Mucosa of rectum (tissue), 2 donors: ENCODE results near the gene MMP11.
A peak's percentile ranks its signal among the peaks of the same experiment; 100 is the strongest.

Experiments
- H3K27ac ChIP-seq, 2 donors: one replicate each; pipeline ENCODE4 v1.7.0; 2013; ENCODE audit warnings: inconsistent platforms in 2 of 2, low read depth in 2 of 2, low read length in 2 of 2
- H3K27me3 ChIP-seq, 2 donors: one replicate each; pipeline ENCODE4 v1.7.0; 2013; ENCODE audit warnings: low read length in 2 of 2; ENCODE audit not compliant: control insufficient read depth in 2 of 2, insufficient read depth in 2 of 2
- H3K36me3 ChIP-seq, 2 donors: one replicate each; pipeline ENCODE4 v1.7.0; 2013; ENCODE audit warnings: low read length in 2 of 2; ENCODE audit not compliant: control insufficient read depth in 2 of 2, insufficient read depth in 2 of 2
- H3K4me1 ChIP-seq, 2 donors: one replicate each; pipeline ENCODE4 v1.7.0; 2013; ENCODE audit warnings: low read length in 2 of 2, mild to moderate bottlenecking in 1 of 2; ENCODE audit not compliant: control insufficient read depth in 2 of 2, insufficient read depth in 2 of 2
- H3K4me3 ChIP-seq, 2 donors: one replicate each; pipeline ENCODE4 v1.7.0; 2013; ENCODE audit warnings: low read length in 2 of 2
- H3K9ac ChIP-seq, 2 donors: one replicate each; pipeline ENCODE4 v1.7.0; 2013; ENCODE audit warnings: low read length in 2 of 2, low read depth in 1 of 2, mild to moderate bottlenecking in 1 of 2
- H3K9me3 ChIP-seq, 2 donors: one replicate each; pipeline ENCODE4 v1.7.0; 2013; ENCODE audit warnings: low read length in 2 of 2; ENCODE audit not compliant: control insufficient read depth in 2 of 2
- donor health status: healthy.
- donor health status: Normal muscosa, but diverticular disease.

MMP11 gene

GRCh38 chr22:23818541-23818940 lies 45.9 kb downstream of the MMP11 start:
- no peaks in the 10 kb centered on the region for H3K27me3 ChIP-seq
- H3K27ac ChIP-seq, result no peak overlapping the region
- no peaks in the 10 kb centered on the region for H3K9me3 ChIP-seq
- no peak overlapping the region for H3K9ac ChIP-seq
- peaks cover 0 to 4% of the 10 kb centered on the region in 2 donors for H3K4me1 ChIP-seq
- no peak overlapping the region for H3K4me3 ChIP-seq
- peaks cover 50 to 54% of the 10 kb centered on the region in 2 donors for H3K36me3 ChIP-seq

- Histone ChIP-seq H3K27ac (peak overlapping the region in 1 of 2 donors; percentile 61), H3K9me3 (no peaks in the 10 kb centered on the region), H3K27me3 (no peaks in the 10 kb centered on the region), H3K4me1 (peaks cover 0 to 4% of the 10 kb centered on the region in 2 donors), H3K9ac (no peak overlapping the region), H3K4me3 (no peak overlapping the region), H3K36me3 (peaks cover 67 to 70% of the 10 kb centered on the region in 2 donors)
Observed at GRCh38 chr22:23820748-23821211, 48.1 kb downstream of the MMP11 start.

GRCh38 chr22:23822101-23822671 lies 49.5 kb downstream of the MMP11 start:
- no peaks in the 10 kb centered on the region for H3K9me3 ChIP-seq
- no peaks in the 10 kb centered on the region for H3K27me3 ChIP-seq
- H3K9ac ChIP-seq, result no peak overlapping the region
- no peak overlapping the region for H3K27ac ChIP-seq
- peaks cover 0 to 4% of the 10 kb centered on the region in 2 donors for H3K4me1 ChIP-seq
- H3K4me3 ChIP-seq, result no peak overlapping the region
- H3K36me3 ChIP-seq, result peaks cover 64 to 67% of the 10 kb centered on the region in 2 donors

GRCh38 chr22:23823331-23823791 lies 50.7 kb downstream of the MMP11 start:
- no peak overlapping the region for H3K9ac ChIP-seq
- peaks cover 0 to 4% of the 10 kb centered on the region in 2 donors for H3K4me1 ChIP-seq
- no peak overlapping the region for H3K27ac ChIP-seq
- no peaks in the 10 kb centered on the region for H3K9me3 ChIP-seq
- H3K36me3 ChIP-seq, result peaks cover 63 to 70% of the 10 kb centered on the region in 2 donors
- H3K27me3 ChIP-seq, result no peaks in the 10 kb centered on the region
- H3K4me3 ChIP-seq, result no peak overlapping the region

GRCh38 chr22:23824476-23825245 lies 52.0 kb downstream of the MMP11 start:
- H3K9me3 ChIP-seq, result no peaks in the 10 kb centered on the region
- peaks cover 0 to 4% of the 10 kb centered on the region in 2 donors for H3K4me1 ChIP-seq
- no peak overlapping the region for H3K4me3 ChIP-seq
- no peaks in the 10 kb centered on the region for H3K27me3 ChIP-seq
- H3K27ac ChIP-seq, result no peak overlapping the region
- no peak overlapping the region for H3K9ac ChIP-seq
- H3K36me3 ChIP-seq, result peaks cover 68 to 78% of the 10 kb centered on the region in 2 donors

- peaks cover 0 to 4% of the 10 kb centered on the region in 2 donors for H3K4me1 ChIP-seq
- no peak overlapping the region for H3K4me3 ChIP-seq
- H3K27ac ChIP-seq, result no peak overlapping the region
- peaks cover 71 to 76% of the 10 kb centered on the region in 2 donors for H3K36me3 ChIP-seq
- H3K9ac ChIP-seq, result no peak overlapping the region
- H3K27me3 ChIP-seq, result no peaks in the 10 kb centered on the region
- H3K9me3 ChIP-seq, result no peaks in the 10 kb centered on the region
Observed at GRCh38 chr22:23825246-23825905, 52.7 kb downstream of the MMP11 start.

GRCh38 chr22:23826510-23827350 lies 54.1 kb downstream of the MMP11 start:
- peaks cover 75 to 77% of the 10 kb centered on the region in 2 donors for H3K36me3 ChIP-seq
- no peaks in the 10 kb centered on the region for H3K27me3 ChIP-seq
- no peaks in the 10 kb centered on the region for H3K9me3 ChIP-seq
- H3K9ac ChIP-seq, result no peak overlapping the region
- H3K4me1 ChIP-seq, result no peaks in the 10 kb centered on the region
- no peak overlapping the region for H3K27ac ChIP-seq
- no peak overlapping the region for H3K4me3 ChIP-seq

GRCh38 chr22:23827351-23827995 lies 54.8 kb downstream of the MMP11 start:
- Histone ChIP-seq H3K4me1 (no peaks in the 10 kb centered on the region), H3K9ac (no peak overlapping the region), H3K36me3 (peaks cover 67 to 80% of the 10 kb centered on the region in 2 donors), H3K27me3 (no peaks in the 10 kb centered on the region), H3K27ac (no peak overlapping the region), H3K9me3 (no peaks in the 10 kb centered on the region), H3K4me3 (no peak overlapping the region)
